HG03378 (cell line): Measurements from ENCODE around the gene SLC39A8.
A peak's percentile ranks its signal among the peaks of the same experiment; 100 is the strongest.
"Not testable (repeated sequence)": the region's sequence is repeated elsewhere in the genome, so short reads cannot be mapped to it uniquely, and the experiment has no call there.

Source experiments
- ATAC-seq: cut with Tn5 transposase; IDR thresholded peaks from one replicate; pipeline ENCODE4 v1.9.1; 2021; ENCODE audit warnings: mild to moderate bottlenecking, moderate library complexity; ENCODE audit not compliant: unreplicated experiment

SLC39A8 gene

GRCh38 chr4:102301167-102301566 is 44.1 kb downstream of the SLC39A8 start:
- peak; percentile 52 for ATAC-seq

DNA sequence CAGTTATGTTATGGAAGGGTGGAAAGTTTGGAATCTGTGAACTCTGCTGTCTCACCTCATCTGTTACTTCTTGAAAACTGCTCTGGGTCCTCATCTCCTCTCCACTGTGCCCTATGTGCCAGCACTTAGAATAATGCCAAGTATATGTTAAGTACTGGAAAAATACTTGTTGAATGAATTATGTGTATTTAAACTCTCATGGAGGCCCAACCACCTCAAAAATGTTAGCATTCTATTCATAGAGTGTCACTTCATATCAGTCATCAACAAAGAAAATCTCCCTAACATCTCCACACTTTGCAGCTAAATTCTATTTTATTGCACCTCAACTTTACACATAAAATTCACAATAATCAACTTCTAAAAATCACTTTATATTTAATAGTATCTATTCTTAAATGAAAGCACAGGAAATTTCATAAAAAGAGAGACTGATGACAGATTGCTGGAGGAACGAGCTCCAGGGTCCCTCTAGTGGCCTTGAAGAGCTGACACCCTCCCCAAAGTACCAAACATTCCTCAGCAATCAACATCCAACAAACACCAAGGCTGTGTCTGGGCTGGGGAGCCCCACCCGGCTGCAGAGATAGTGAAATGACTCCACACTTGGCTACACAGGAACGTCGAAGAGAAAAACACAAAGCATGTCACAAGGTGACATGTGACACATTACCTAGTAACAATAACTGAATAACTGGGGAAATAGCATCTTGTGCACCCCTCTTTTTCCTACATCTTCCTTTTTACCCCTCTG is 45.8 kb downstream of the SLC39A8 start:
- ATAC-seq: peak; percentile 75

DNA sequence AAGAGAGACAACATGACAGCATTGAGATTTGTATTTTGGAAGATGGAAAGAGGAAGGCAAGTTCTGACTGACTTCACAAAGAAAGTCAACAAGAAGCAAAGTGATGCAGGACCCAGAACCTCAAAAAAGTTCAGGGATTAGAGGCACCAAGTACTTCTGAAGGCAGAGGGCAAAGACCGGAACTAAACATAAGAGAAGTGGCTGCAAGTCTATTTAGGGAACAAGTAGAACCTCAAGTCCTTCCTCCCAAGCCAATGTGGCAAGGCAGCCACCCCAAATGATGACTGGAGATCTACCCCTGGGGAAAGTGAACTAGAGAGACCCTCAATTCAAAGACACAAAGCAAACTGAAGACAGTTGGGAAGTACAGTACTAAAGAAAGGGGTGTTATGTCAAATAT is 46.6 kb downstream of the SLC39A8 start:
- no peak for ATAC-seq

- no peak for ATAC-seq
Measured at GRCh38 chr4:102295153-102295862, 50.0 kb downstream of the SLC39A8 start.

DNA sequence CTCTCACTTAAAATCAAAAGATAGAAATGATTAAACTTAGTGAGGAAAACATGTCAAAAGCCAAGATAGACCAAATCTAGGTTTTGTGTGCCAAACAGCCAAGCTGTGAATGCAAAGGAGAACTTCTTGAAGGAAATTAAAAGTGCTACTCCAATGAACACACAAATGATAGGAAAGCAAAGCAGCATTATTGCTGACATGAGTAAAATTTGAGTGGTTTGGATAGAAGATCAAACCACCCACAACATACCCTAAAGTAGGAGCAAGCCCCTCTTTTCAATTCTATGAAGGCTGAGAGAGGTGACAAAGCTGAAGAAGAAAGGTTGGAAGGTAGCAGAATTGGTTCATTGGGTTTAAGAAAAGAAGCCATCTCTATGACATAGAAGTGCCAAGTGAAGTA is 56.8 kb downstream of the SLC39A8 start:
- no peak for ATAC-seq

- ATAC-seq: no peak
Measured at GRCh38 chr4:102285831-102286230, 59.5 kb downstream of the SLC39A8 start.

DNA sequence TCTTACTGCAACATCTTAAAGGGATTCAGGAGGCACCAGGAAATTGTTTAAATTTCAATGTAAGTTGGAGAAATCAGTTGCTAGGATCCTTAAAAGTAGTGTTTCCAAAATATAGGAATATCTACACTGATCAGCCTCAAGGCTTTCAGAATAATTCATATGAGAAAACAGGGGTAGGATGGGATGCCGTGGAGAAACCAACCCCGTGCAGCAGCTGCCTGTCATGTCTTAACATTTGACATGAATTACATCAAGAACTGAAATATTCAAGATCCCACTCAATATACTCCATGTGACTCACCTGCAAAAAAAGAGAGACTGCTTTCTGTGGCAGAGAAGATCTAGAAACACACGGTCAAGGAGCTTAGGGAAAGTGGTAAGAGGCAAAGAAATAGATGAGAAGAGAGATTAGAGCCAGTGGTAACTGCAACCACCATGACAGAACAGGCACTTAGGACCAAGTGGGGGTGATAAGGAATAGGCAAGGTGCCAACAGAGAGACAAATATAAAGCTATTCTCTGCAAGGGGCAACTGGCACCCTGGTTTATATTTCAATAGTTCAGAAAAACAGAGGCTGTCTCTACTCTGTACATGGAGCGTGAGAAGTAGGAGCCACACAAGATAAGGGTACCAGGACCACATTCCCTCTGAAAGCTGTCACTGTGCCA is 64.0 kb downstream of the SLC39A8 start:
- no peak for ATAC-seq

DNA sequence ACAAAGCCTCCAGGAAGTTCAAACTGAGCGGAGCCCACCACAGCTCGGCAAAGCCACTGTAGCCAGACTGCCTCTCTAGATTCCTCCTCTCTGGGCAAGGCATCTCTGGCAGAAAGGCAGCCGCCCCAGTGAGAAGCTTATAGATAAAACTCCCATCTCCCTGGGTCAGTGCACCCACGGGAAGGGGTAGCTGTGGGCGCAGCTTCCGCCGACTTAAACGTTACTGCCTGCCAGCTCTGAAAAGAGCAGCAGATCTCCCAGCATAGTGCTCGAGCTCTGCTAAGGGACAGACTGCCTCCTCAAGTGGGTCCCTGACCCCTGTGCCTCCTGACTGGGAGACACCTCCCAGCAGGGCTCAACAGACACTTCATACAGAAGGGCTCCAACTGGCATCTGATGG is 72.0 kb downstream of the SLC39A8 start:
- ATAC-seq: not testable (repeated sequence)

- no peak for ATAC-seq
Measured at GRCh38 chr4:102272318-102272717, 73.0 kb downstream of the SLC39A8 start.

- no peak for ATAC-seq
Measured at GRCh38 chr4:102268355-102268754, 76.9 kb downstream of the SLC39A8 start.

- ATAC-seq: peak; percentile 97
Measured at GRCh38 chr4:102263024-102263787, 82.1 kb downstream of the SLC39A8 start.

DNA sequence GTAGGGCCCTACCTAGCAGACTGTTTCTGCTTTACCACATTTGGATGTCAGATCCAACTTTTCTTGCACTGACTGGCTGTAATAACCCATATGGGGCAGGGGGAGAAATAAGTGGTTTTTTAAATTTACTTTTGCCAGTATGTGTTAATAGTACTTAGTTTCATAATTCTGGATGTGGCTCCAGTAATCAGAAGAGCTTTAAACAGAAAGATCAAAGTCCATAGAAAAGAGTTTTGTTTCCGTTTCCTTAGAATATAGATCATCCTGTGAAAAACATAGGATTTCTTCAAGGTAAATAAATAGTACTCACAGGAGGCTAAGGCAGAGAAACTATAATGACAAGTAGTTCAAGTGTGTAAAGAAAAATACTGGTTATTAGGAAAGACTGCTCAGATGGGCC is 85.6 kb downstream of the SLC39A8 start:
- ATAC-seq: no peak

DNA sequence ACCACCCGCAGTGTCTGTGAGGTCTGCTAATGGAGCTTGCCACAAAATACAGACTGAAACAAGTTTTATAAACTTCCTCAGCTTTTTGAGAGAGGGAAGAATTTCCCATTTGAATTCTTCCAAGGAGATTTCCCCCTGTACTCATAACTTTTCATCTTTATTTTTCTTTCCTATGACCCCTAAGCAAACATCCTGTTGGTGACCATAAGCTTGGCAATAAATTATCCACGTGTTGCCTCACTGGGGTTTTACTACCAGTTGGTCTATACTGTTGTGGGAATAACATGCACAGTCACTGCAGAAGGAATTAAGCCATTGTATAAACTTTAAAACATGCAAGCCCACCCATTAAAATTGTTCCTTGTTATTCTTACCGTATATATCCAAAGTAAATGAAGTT is 86.2 kb downstream of the SLC39A8 start:
- no peak for ATAC-seq

GRCh38 chr4:102256321-102256720 is 89.0 kb downstream of the SLC39A8 start:
- ATAC-seq: no peak

DNA sequence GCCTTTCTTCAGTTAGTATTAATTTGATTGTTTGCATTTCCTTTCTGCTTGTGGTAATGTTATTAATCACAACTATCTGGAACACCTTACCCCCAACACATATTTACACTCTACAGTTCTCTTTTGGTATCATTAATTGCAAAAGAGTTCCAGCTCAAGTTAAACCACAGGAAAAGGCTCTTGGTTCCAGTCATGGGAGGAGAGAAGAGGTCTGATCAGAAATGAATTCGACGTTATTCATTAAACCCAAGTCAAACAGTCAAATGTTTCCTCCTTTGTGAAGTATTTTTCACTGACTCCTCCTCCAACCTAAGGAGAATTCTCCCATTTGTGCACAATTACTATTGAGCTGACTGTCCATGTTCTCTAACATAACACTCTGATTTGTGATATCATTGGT is 91.4 kb downstream of the SLC39A8 start:
- no peak for ATAC-seq

DNA sequence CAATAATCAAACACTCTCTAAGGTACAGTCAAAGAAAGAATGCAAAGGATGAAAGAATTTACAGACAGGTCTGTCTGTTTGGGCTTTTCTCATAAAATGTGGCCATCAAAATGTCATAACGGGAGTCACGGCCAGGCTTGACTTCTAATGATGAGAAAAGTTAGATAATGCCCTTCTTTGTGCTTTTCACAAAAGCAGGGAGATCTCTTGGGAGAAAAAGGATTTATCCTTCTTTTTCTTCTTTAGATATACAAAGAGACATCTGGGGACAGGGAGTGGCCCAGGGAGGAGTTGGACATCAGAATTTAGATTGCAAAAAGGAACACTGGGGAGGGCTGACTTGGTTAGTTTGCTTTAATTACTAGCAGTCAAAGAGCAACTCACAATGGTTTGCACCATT is 93.1 kb downstream of the SLC39A8 start:
- ATAC-seq: no peak

DNA sequence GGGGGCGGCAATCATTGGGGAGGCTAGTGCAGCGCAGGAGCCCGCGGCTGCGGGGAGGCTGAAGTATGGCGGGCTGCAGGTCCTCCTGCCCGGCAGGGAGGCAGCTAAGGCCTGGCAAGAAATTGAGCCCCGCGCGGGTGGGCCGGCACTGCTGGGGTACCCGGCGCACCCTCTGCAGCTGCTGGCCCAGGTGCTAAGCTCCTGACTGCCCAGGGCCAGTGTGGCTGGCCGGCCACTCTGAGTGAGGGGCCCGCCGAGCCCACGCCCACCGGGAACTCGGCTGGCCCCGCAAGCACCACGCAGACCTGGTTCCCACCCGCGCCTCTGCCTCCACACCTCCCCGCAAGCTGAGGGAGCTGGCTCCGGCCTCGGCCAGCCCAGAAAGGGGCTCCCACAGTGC is 94.9 kb downstream of the SLC39A8 start:
- no peak for ATAC-seq

DNA sequence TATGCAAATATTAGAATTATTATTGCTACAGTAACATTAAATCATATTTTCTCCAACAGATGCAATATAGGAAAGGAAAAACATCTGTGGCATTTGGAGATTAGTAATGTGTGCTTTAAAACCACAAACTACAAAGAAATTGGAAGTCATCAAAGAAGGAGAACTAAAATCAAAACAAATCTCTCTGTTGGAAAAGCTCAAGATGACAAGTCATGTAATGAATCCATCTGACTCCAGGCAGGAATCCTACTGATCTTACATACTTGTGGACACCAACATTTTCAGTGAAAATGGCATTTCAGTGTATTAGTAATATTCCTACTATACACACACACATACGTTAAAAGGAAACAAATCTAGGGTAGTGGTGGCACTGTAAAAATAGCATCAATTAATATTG is 98.2 kb downstream of the SLC39A8 start:
- no peak for ATAC-seq

DNA sequence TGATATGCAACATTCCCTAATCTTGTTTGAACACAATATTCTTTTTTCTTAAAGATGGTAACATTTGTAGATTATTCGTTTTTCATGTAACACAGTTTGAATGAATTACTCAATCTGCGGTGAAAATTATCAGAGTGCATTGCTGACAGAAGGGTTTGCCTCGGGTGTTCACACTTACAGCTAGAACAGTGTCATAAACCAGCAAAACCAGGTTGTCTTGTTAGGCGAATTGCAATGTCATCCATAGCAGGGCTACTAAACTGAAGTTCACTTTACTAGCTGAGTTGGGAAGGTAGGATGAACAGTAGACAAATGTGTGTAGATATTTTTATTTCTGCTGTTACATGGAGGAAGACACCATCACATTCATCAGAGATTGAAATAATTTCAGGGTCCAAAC is 98.9 kb downstream of the SLC39A8 start:
- ATAC-seq: no peak

DNA sequence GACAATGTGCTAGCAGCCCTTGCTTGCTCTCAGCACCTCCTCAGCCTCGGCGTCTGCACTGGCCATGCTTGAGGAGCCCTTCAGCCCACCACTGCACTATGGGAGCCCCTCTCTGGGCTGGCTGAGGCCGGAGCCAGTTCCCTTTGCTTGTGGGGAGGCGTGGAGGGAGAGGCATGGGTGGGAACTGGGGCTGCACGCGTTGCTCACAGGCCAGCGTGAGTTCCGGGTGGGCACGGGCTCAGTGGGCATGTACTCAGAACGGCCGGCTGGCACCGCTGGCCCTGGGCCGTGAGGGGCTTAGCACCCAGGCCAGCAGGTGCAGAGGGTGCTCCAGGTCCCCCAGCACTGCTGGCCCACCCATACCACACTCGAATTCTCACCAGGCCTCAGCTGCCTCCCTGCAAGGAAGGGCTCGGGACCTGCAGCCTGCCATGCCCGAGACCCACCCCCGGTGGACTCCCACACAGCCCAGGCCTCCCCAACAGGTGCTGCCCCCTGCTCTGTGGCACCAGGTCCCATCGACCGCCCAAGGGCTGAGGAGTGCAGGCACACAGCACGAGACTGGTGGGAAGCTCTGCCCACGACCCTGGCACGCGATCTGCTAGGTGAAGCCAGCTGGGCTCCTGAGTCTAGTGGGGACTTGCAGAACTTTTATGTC is 100.3 kb downstream of the SLC39A8 start:
- ATAC-seq: no peak

DNA sequence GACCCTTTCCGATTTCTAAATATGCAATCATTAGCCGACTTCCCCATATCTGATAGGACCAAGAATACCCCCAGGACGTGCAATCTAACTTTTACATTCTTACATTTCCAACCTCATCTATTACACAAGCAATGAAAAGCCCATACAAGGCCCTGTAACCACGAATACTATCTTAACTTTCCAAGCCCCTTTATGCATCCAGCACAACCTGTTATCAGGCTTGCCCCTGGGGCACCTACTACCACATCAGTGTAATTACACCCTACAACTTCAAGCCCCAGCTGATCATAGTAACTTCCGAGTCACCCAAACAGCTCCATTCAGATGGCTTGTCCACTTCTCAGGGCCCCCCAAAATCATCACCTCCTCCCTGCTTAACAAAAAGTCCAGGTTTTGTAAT is 102.0 kb downstream of the SLC39A8 start:
- not testable (repeated sequence) for ATAC-seq
